Epidermal melanocyte (primary cell): ENCODE data around the gene SACS.
"Not testable (repeated sequence)": the region's sequence is repeated elsewhere in the genome, so short reads cannot be mapped to it uniquely, and the experiment has no call there.

Source experiments
- DNase-seq: peaks from one replicate; pipeline ENCODE4 v3.0.0; 2011; ENCODE audit warnings: low spot score; ENCODE audit not compliant: insufficient read length

SACS gene

GRCh38 chr13:23319883-23320224 is 113.6 kb downstream of the SACS start:
- no peak for DNase-seq

GRCh38 chr13:23314837-23315236 is 118.7 kb downstream of the SACS start:
- not testable (repeated sequence) for DNase-seq

GRCh38 chr13:23292586-23292985 is 140.9 kb downstream of the SACS start:
- DNase-seq, result no peak

- no peak for DNase-seq
Observed at GRCh38 chr13:23289917-23290357, 143.6 kb downstream of the SACS start.

GRCh38 chr13:23288995-23289394 is 144.5 kb downstream of the SACS start:
- DNase-seq, result no peak

- DNase-seq, result no peak
Observed at GRCh38 chr13:23288564-23288963, 144.9 kb downstream of the SACS start.

- DNase-seq, result no peak
Observed at GRCh38 chr13:23279321-23279720, 154.2 kb downstream of the SACS start.
